Hepatocyte (in vitro differentiated cells): Measurements from ENCODE around the gene CDCA8.

Experiments used
- CTCF ChIP-seq: fragments of 200-600 bp; sonication (generic); IDR thresholded peaks from 2 replicates; pipeline ENCODE4 v1.5.1; 2016; ENCODE audit warnings: antibody characterized with exemption, mild to moderate bottlenecking; ENCODE audit not compliant: poor library complexity
- EZH2 ChIP-seq: fragments of 200-600 bp; sonication (generic); IDR thresholded peaks from 2 replicates; pipeline ENCODE4 v1.6.1; 2016; ENCODE audit warnings: antibody characterized with exemption, mild to moderate bottlenecking, borderline replicate concordance
- EZH2phosphoT487 ChIP-seq: fragments of 200-600 bp; sonication (generic); IDR thresholded peaks from one replicate; pipeline ENCODE4 v1.6.1; 2018; ENCODE audit warnings: antibody characterized with exemption, mild to moderate bottlenecking, low read depth, moderate library complexity; ENCODE audit not compliant: unreplicated experiment, severe bottlenecking

GRCh38 chr1:37688926-37689325 lies 3.4 kb upstream of the CDCA8 start:
- TF ChIP-seq CTCF (no peak), EZH2 (no peak), EZH2phosphoT487 (no peak)
